Upper lobe of left lung (tissue), 4 donors: ENCODE measurements around the gene IL10RA.
A peak's percentile ranks its signal among the peaks of the same experiment; 100 is the strongest.

Experiments
- CTCF ChIP-seq, 6 experiments: fragments of 450-650 bp in 4 of 6; fragments of 200-600 bp in 2 of 6; sonication (generic) in 2 of 6; IDR thresholded peaks; one replicate each; pipeline ENCODE4 v1.5.1; 2016 to 2019; ENCODE audit warnings: antibody characterized with exemption in 6 of 6
- EP300 ChIP-seq, 4 donors: sonication (generic); formaldehyde crosslinking; IDR thresholded peaks; one replicate each; pipeline ENCODE4 v1.5.1; 2017; ENCODE audit warnings: antibody characterized with exemption in 4 of 4, control low read depth in 2 of 4
- POLR2A ChIP-seq, 4 donors: fragments of 450-650 bp; IDR thresholded peaks; one replicate each; pipeline ENCODE4 v1.5.1; 2016 to 2017; ENCODE audit warnings: antibody characterized with exemption in 4 of 4, mild to moderate bottlenecking in 2 of 4
- POLR2AphosphoS5 ChIP-seq, 2 donors: sonication (generic); formaldehyde crosslinking; IDR thresholded peaks; one replicate each; pipeline ENCODE4 v1.5.1; 2017; ENCODE audit warnings: antibody characterized with exemption in 2 of 2

- TF ChIP-seq CTCF (IDR thresholded peaks at IDR 0.05) (peak in 2 of 6 experiments; percentile 5 to 16), POLR2A (IDR thresholded peaks at IDR 0.05) (no peak), POLR2AphosphoS5 (IDR thresholded peaks at IDR 0.05) (peak in 1 of 2 donors; percentile 18), EP300 (IDR thresholded peaks at IDR 0.05) (peak; percentile 8 to 96 (median 70))
Measured at GRCh38 chr11:117945047-117945810, 41.0 kb upstream of the IL10RA start.
